ENCODE results near the gene TBX10.
"Not testable (repeated sequence)": the region's sequence is repeated elsewhere in the genome, so short reads cannot be mapped to it uniquely, and the experiment has no call there.

The TBX10 gene

DNA sequence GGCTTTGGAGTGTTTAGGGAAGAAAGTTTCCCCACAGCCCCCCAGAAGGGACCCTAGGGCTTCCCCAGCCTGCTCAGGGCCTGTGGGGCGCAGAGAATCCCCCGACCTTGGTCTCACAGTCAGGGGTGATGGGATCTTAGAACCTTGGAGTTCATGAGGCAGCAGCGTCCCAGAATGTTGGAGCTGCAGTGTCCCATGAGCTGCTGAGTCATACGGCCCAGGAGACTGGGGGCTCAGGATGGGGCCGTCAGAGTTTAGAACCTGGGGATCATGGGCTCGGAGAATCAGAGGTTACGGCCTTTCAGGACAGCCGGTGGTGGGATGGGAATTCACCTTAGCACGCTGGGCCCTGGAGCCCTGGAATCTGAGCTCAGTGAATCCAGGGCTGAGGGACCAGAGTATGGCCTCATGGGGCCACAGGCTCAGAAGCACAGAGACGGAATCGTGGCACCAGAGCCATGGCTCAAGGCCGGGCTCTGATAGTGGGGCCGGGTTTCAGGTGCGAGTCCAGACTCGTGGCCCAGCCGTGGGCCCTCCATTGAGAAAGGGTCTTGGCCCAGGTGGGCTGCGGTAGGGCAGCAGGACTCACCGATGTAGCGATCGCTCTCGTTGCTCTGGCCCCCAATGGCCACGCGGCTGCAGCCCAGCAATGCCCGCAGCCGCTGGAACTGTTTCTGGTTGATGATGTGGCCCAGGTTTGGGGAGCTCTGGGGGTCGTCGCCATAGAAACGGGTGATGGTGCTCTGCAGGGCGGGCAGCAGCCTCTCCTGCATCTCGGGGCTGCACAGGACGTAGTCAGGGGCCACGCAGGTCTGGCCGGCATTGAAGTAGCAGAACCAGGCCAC is 25.4 kb upstream of the TBX10 start:
- H3K27ac ChIP-seq = no peak overlapping the region
- no peak for DNase-seq (ENCODE audit: low read depth, low spot score)

DNA sequence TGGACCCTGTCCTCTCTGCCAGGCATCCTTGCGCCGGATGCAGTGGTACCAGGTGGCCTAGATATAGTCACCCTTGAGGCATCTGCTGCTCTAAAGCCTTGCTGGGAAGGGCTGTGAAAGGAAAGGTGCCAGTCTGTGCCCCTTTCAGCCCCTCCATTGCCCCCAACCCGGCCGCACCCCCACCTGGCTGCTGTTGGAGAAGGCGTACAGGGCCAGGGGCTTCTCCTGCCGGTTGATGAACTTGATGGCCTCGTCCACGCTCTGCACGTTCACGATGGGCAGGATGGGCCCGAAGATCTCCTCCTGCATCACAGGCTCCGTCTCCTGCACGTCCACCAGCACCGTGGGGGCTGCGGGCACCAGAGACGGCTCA is 24.6 kb upstream of the TBX10 start:
- no peak overlapping the region for H3K27ac ChIP-seq
- no peak for DNase-seq (ENCODE audit: low read depth, low spot score)

DNA sequence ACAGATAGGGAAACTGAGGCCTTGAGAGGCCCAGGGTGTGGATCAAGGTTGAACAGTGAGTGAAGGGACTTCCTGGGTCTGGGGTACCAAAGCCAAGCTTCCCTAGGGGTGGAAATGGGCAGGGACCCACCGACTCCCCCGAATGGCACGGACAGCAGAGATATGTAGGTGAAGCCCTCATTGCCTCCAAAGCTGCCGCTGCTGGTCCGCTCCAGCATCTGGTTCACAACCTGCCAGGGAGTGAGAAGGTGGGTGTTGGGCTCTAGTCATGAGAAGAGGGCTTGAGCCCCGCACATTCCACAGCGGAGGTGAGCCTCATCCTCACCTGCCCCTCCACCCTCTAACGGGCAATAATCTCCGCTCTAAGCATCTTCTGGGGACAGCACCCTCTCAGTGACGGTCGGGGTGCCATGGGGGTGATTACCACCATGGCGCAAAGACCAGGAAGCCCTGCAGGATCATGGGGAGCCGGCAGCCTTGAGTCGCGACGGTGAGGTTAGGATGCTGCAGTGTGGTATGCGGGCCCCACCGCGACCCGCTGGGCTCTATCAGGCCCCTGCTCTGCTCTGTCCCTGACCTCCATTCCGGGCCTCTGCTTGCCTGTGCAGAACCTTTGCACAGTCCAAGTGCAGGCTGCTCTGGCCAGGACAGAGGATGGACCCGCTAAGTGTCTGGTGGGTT is 24.1 kb upstream of the TBX10 start:
- DNase-seq (ENCODE audit: low read depth, low spot score) = no peak
- no peak overlapping the region for H3K27ac ChIP-seq

DNA sequence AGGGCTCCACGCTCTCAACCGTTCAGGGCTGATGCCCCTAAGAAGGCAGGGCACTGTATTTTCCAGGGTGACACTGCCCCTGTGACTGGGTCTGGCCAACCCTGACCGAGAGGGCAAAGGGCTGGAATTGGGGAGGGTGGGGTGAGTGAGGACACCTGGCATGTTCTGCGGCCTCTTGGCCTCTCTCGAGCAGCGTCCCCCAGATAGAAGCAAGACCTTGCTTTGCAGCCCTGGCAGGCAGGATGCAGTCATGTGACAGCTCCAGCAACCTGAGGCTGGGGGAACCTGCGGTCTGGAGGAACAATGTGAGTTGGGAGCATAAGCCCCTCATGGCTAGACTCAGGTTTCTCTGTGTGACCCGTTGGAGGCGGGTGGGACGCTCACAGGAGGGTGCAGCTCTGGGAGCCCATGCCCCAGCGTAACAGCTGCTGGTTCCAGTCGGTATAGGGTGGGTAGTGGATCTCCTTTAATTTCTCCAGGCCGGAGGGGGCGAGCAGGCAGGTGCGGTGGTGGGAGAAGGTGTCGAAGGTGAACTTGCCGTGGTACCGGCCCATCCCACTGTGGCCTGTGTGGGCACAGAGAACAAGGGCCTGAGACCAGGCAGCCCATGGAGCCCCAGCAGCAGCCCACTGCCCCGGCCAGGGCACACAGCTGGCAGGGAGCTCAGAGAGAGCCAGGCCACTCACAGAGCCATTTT is 23.4 kb upstream of the TBX10 start:
- no peak for DNase-seq (ENCODE audit: low read depth, low spot score)
- no peak overlapping the region for H3K27ac ChIP-seq

DNA sequence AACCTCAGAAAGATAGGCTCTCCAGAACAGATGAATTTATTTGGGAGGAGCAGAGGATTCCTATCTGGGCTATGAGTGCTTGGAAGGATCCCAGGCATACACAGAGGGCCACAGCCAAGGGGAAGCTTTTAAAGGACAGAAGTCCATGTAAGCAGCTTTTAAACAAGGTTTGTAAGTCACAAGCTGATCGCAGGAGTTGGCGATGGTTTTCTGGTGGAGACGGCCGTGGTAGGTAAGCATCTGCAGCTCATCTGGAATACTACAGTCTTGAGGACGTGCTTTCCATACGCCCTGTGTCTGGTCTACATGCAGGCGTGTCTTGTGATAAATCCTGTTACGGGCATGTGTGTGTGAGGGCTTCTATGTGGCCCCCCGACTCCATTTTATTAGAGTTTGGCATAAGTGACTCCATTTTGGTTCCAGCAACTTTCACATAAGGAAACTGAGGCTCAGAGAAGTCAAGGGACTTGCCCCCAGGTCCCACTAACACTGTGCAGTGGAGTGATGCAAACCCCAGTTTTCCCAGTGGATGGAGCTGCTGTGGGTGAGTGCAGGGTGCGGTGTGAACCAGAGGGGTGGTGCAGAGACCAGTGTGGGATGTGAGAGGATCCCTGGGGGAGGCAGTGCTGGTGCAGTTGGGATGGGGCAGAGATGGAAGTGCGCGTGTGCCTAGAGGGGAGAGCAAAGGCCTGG is 22.7 kb upstream of the TBX10 start:
- no peak for DNase-seq (ENCODE audit: low read depth, low spot score)
- H3K27ac ChIP-seq = no peak overlapping the region

DNA sequence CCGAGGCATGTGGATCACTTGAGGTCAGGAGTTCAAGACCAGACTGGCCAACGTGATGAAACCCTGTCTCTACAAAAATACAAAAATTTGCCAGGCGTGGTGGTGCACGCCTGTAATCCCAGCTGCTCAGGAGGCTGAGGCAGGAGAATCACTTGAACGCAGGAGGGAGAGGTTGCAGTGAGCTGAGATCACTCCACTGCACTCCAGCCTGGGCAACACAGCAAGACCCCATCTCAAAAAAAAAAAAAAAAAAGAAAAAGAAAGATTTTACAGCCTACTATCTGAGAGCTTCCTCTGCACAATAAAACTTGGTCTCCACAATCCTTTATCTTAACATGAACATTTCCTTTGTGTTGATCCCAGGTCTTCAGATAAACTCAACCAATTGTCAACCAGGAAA is 21.2 kb upstream of the TBX10 start:
- DNase-seq (ENCODE audit: low read depth, low spot score); H3K27ac ChIP-seq: not testable (repeated sequence)

DNA sequence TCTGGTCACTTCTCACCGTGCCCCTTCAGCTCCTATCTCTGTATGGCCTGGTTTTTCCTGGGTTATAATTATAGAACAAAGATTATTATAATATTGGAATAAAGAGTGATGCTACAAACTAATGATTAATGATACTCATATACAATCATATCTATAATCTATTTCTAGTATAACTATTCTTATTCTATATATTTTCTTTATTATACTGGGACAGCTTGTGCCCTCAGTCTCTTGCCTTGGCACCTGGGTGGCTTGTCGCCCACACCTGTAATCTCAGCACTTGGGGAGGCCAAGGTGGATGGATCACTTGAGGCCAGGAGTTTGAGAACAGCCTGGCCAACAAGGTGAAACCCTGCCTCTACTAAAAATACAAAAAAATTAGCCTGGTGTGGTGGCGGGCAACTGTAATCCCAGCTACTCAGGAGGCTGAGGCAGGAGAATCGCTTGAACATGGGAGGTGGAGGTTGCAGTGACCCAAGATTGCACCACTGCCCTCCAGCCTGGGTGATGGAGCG is 20.1 kb upstream of the TBX10 start:
- not testable (repeated sequence) for DNase-seq (ENCODE audit: low read depth, low spot score)

DNA sequence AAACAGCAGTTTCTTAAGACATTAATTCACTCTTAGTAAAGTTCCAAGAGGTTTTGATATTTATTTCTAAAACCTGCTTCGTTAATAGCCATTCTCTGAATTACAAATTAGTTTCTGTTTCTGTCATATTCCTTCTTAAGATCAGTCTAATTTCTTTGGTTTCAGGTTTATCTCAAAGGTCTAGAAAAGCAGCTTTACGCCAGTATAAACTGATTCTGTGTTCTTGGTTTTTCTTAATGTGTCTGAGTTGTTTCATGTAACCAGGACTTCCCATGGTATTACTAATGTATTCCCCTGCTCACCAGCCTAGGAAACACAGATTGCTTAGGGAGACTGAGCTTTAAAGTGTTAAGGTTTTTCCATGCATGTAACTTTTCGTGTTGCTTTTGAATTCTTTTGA is 17.7 kb upstream of the TBX10 start:
- H3K27ac ChIP-seq = peak overlapping the region; percentile 80
- no peak for DNase-seq (ENCODE audit: low read depth, low spot score)

More for the DNA sequence above, 20.1 kb upstream of the TBX10 start:
- H3K27ac ChIP-seq = not testable (repeated sequence)

DNA sequence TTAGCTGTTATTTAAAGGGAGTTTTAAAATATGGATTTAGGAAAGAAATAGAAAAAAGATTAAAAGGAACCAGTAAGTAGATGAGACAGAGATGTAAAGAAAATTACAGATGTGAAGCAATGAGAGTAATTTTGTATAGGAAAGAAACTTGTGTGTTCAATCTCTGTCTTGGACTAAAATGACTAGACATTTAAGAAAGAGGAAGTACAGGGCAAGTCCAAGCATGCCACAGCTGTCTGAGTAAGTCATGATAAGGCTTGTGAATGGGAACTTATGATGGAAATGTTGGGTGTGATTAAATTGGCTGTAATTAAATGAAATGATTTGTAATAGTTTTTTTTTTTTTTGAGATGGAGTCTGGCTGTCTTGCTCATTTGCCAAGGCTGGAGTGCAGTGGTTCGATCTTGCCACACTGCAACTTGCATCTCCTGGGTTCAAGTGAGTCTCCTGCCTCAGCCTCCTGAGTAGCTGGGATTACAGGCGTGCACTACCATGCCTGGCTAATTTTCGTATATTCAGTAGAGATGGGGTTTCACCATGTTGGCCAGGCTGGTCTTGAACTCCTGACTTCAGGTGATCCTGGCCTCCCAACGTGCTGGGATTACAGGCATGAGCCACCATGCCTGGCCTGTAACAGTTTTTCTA is 16.8 kb upstream of the TBX10 start:
- peak; percentile 89 for DNase-seq (ENCODE audit: low read depth, low spot score)
- peak overlapping the region; percentile 80 for H3K27ac ChIP-seq

DNA sequence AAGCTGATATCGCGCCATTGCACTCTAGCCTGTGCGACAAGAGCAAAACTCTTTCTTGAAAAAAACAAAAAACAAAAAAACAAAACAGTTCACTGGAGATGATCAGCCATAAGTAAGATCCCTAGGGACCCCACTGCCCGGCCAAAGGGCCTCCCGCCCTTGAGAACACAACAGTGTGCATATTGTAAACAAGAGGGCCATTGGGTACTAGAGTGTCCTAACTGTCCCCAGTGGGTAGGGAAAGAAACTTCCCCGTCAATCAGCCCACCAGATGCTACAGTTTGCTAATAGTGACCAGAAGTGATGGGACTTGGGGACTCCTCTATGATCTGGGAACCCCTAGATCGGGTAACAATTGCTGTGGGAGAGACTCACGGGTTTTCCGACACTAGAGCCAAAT is 14.7 kb upstream of the TBX10 start:
- no peak for DNase-seq (ENCODE audit: low read depth, low spot score)
- no peak overlapping the region for H3K27ac ChIP-seq

DNA sequence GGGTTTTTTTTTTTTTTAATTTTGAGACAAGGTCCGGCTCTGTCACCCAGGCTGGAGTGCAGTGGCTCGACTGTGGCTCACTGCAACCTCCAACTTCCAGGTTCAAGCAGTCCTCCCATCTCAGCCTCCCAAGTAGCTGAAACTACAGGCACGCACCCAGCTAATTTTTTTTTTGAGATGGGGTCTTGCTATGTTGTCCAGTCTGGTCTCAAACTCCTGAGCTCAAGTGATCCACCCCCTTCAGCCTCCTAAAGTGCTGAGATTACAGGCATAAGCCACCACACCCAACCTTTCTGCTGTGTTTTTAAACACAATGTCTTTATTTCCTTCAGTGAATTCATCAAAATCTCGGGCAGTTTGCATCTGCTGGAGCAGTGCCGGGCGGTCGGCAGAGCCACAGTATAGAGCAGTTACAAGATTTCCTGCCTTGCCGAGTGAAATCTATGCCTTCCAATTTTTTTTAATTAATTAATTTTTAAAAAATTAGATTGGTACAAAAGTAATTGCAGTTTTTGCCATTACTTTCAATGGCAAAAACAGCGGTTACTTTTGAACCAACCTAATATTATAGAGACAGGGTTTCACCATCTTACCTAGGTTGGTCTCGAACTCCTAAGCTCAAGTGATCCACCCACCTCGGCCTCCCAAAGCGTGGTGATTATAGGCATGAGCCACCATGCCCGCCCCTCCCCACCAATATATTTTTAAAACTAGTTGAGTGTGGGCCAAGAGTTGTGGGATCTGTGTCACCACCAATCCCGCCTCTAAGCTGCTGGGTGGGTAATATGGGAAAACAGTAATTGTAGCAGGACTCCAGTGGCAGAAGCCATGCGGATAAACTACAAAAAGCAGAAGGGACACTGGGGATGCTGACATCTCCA is 13.6 kb upstream of the TBX10 start:
- no peak overlapping the region for H3K27ac ChIP-seq
- DNase-seq (ENCODE audit: low read depth, low spot score) = no peak

DNA sequence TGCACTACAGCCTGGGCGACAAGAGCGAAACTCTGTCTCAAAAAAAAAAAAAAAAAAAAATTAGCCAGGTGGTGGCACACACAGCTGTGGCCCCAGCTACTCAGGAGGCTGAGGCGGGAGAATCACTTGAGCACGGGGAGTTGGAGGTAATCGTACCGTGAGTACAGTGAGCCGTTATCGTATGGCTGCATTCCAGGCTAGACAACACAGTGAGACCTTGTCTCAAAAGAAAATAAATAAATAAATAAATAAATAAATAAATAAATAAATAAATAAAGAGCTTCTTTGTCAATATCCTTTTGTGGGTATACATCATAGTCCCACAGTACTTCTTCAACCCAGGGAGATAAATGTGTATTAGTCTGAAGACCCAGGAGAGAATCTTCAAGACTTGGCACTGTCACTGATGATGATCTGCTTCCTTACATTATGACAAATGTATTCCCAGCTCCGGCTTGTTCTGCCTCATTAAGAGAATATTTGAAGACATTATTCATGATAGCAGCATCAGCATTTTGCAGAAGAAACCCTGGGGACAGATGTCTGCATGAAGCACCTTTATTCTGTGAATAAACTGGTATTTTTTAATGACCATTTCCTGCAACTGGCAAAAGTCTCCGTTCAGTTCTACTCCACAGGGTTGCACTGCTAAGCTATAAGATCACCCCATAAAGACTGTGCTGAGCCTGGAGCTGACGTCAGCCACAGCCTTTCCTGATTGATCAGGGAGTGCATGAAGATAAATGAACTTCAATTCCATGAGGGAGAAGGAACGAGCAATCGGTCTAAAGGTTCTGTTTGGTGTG is 12.6 kb upstream of the TBX10 start:
- DNase-seq (ENCODE audit: low read depth, low spot score) = no peak
- H3K27ac ChIP-seq = no peak overlapping the region

DNA sequence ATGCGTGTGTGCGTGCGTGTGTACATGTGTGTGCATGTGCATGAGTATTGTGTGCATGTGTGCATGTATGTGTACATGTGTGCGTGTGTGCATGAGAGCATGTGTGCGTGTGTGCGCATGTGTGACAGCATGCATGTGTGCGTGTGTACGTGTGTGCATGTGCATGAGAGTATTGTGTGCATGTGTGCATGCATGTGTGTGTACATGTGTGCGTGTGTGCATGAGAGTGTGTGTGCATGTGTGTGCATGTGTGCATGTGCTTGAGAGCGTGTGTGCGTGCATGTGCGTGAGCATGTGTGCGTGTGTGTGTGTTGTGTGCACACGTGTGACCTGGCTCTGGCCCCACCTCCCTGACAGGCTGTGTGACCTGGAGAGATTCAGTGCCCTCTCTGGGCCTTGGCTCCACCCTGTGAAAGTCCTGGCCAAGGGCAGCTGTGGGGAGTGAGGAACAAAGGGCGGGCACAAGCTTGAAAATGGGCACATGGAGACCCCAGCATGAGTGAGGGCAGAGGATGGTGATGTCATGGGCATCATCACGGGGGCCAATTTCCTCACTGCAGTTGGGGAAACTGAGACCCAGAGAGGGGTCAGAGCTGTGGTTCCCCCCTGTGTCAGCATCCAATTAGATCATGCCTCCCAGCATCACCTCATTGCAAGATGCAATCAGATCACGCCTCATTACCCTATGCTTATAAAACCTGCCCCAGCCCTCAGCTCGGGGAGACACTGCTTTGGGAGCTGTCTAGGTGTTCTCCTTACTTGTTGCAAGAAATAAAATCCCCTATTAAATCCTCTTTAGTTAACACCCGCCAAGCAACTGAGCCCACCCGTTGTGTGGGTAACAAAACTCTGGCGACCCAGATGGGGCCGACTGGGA is 10.3 kb upstream of the TBX10 start:
- DNase-seq (ENCODE audit: low read depth, low spot score) = no peak
- H3K27ac ChIP-seq = no peak overlapping the region

DNA sequence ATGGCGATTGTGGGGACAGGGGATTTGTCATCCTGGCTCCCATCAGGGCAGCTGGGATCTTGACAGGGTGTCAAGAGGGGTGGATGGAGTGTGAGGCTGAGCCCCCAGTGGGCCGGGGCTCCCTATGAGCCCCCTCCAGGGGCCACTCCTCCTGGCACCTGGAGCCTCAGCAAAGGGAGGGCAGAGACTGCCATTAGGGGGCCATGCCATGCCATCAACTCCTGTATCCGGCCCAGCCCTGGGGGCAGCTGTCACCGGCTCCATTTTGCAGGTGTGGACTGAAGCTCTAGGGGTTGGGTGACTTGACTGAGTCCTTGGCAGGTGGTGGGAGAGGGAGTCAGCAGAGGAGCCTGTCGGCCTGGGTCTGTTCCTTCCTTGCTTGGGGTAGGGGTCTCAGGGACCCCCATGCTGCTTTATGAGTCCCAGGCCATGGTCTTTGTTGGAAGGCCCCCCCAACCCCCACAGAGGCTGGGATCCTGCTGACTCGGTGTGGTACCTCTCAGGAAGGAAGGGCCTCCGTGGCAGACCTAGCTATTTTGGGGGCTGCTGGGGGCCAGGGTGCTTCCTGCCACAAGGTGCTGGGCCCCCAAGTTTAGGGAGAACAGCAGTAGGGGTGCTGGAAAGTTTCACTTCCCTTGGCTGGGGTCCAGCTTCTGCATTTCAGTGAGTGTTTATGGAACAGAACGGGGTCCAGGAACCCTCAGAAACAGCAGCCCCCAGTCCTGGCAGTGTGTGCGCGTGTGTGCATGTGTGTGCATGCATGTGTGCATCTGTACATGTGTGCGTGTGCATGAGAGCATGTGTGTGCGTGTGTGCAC is 9.4 kb upstream of the TBX10 start:
- no peak overlapping the region for H3K27ac ChIP-seq
- no peak for DNase-seq (ENCODE audit: low read depth, low spot score)

DNA sequence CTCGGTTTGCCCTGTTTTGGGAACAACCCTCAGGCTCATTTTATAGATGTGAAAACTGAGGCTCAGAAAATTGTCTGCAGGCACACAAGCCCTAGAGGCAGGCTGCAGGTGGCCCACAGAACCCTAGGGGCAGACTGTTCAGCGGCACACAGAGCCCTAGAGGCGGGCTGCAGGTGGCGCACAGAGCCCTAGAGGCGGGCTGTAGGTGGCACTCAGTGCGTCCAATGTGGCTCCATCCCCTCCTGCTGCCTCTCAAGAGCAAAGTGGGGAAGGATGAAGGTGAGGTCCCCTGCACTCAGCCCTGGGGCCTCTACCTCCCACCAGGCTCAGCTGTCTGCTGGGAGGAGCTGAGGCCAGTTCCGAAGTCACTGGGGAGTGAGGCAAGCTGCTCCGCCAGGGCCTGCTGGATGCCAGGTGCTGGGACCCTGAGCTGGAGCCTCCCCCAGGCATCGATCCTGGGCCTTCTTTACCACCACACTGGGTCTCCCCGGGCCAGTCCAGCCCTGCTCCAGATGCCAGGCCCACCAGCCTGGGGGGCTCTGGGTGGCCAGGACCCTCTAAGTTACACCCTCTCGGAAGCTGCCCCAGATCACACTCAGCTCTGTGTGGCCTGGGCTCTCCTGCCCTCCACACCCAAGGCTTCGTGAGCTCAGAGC is 8.7 kb upstream of the TBX10 start:
- H3K27ac ChIP-seq = no peak overlapping the region
- DNase-seq (ENCODE audit: low read depth, low spot score) = no peak

DNA sequence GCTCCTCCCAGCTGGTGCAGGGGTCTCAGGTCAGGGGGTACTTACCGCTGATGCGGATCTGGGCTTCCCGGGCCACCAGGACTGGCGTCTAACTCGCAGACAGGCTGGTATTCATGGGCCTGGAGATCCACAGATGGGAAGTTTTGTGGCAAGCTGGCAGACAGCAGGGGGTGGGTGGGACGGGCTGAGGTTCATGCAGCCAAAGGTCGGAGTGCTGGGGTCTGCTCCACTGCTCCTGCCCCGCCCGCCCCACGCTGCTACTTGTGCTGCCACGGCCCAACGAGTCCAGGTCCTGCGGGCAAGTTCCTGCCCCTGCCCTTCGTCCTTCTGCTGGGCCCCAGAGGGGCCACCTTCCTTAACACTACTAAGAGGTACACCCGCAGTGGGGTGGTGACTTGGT is 7.9 kb upstream of the TBX10 start:
- DNase-seq (ENCODE audit: low read depth, low spot score) = no peak
- no peak overlapping the region for H3K27ac ChIP-seq
